Type B pancreatic cell (in vitro differentiated cells): ENCODE measurements around the gene ELFN1. TPM values are rescaled to one million over a fixed set of nuclear protein-coding genes. Genes with fewer than 3 reads are reported as not detected.

Experiments
- DNase-seq: peaks from one replicate; pipeline ENCODE4 v3.0.0; 2021; ENCODE audit warnings: mixed read lengths; ENCODE audit not compliant: unreplicated experiment; ENCODE audit errors: extremely low spot score
- H3K27ac Mint-ChIP-seq: 2 replicates; pipeline ENCODE4 v1.8.0; 2021; ENCODE audit warnings: mild to moderate bottlenecking, mixed read lengths
- H3K27me3 Mint-ChIP-seq: 2 replicates; pipeline ENCODE4 v1.8.0; 2021; ENCODE audit warnings: mixed read lengths
- H3K36me3 Mint-ChIP-seq: 2 replicates; pipeline ENCODE4 v1.8.0; 2021; ENCODE audit warnings: mixed read lengths
- H3K4me1 Mint-ChIP-seq: one replicate; pipeline ENCODE4 v1.8.0; 2021; ENCODE audit warnings: mixed read lengths; ENCODE audit not compliant: unreplicated experiment
- H3K4me3 Mint-ChIP-seq: 2 replicates; pipeline ENCODE4 v1.8.0; 2021; ENCODE audit warnings: mild to moderate bottlenecking, mixed read lengths
- H3K9me3 Mint-ChIP-seq: 2 replicates; pipeline ENCODE4 v1.8.0; 2021; ENCODE audit warnings: mixed read lengths
- total RNA-seq: library from RNA; stranded (reverse); gene quantifications from 2 replicates; pipeline ENCODE4 v1.2.1, GENCODE V29; 2021; ENCODE audit warnings: low replicate concordance
- TF ChIP-seq, protein P1 (sequence below): fragments of 200-600 bp; sonication (generic); conservative IDR thresholded peaks from 2 replicates; pipeline ENCODE4 v1.5.0; 2021; ENCODE audit warnings: antibody characterized with exemption, mild to moderate bottlenecking

Gene ELFN1
- total RNA-seq, 1 donor from 2014 or later, result 5.8 TPM

GRCh38 chr7:1765336-1765735 is 95.3 kb downstream of the ELFN1 start:
- TF ChIP-seq, protein P1, sequence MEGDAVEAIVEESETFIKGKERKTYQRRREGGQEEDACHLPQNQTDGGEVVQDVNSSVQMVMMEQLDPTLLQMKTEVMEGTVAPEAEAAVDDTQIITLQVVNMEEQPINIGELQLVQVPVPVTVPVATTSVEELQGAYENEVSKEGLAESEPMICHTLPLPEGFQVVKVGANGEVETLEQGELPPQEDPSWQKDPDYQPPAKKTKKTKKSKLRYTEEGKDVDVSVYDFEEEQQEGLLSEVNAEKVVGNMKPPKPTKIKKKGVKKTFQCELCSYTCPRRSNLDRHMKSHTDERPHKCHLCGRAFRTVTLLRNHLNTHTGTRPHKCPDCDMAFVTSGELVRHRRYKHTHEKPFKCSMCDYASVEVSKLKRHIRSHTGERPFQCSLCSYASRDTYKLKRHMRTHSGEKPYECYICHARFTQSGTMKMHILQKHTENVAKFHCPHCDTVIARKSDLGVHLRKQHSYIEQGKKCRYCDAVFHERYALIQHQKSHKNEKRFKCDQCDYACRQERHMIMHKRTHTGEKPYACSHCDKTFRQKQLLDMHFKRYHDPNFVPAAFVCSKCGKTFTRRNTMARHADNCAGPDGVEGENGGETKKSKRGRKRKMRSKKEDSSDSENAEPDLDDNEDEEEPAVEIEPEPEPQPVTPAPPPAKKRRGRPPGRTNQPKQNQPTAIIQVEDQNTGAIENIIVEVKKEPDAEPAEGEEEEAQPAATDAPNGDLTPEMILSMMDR, result no peak

GRCh38 chr7:1767524-1767923 is 97.4 kb downstream of the ELFN1 start:
- no peak overlapping the region for H3K27ac Mint-ChIP-seq
- TF ChIP-seq, protein P1, result peak; percentile 32
- H3K4me3 Mint-ChIP-seq, result no peak overlapping the region
- no peaks in the 10 kb centered on the region for H3K9me3 Mint-ChIP-seq
- no peak for DNase-seq
- no peaks in the 10 kb centered on the region for H3K36me3 Mint-ChIP-seq
- no peaks in the 10 kb centered on the region for H3K4me1 Mint-ChIP-seq
- no peaks in the 10 kb centered on the region for H3K27me3 Mint-ChIP-seq

More at GRCh38 chr7:1765336-1765735, 95.3 kb downstream of the ELFN1 start:
- H3K36me3 Mint-ChIP-seq, result no peaks in the 10 kb centered on the region
- DNase-seq, result no peak
- no peak overlapping the region for H3K27ac Mint-ChIP-seq
- H3K27me3 Mint-ChIP-seq, result no peaks in the 10 kb centered on the region
- no peaks in the 10 kb centered on the region for H3K9me3 Mint-ChIP-seq
- no peak overlapping the region for H3K4me3 Mint-ChIP-seq
- H3K4me1 Mint-ChIP-seq, result no peaks in the 10 kb centered on the region

DNA sequence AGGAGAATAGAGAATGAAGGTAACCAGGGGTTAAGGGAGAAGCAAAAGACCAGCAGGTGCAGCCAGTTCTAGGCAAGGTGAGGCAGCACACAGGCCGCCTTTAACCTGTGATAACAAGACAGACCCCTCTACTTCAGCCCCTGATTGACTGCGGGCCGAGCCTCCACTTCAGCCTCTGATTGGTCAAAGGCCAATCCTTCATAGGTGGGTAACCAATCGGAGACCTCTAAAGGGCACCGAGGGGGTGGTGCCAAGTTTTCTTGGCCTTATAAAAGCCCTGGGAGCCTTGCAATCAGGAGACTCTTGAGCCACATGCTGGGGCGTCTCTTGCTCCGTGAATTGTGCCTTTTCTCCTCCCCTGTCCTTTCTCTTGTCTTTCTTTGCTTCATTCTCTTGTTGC is 98.8 kb downstream of the ELFN1 start:
- H3K9me3 Mint-ChIP-seq, result no peaks in the 10 kb centered on the region
- no peak overlapping the region for H3K4me3 Mint-ChIP-seq
- no peaks in the 10 kb centered on the region for H3K36me3 Mint-ChIP-seq
- no peaks in the 10 kb centered on the region for H3K4me1 Mint-ChIP-seq
- TF ChIP-seq, protein P1, result no peak
- DNase-seq, result no peak
- no peak overlapping the region for H3K27ac Mint-ChIP-seq
- H3K27me3 Mint-ChIP-seq, result no peaks in the 10 kb centered on the region

GRCh38 chr7:1769286-1770200 is 99.5 kb downstream of the ELFN1 start:
- Mint-ChIP-seq H3K4me3 (no peak overlapping the region), H3K36me3 (no peaks in the 10 kb centered on the region), H3K27me3 (peaks cover 3% of the 10 kb centered on the region), H3K9me3 (no peaks in the 10 kb centered on the region), H3K27ac (no peak overlapping the region), H3K4me1 (no peaks in the 10 kb centered on the region)
- TF ChIP-seq, protein P1, result no peak
- DNase-seq, result peak; percentile 61

- no peak overlapping the region for H3K27ac Mint-ChIP-seq
- H3K36me3 Mint-ChIP-seq, result no peaks in the 10 kb centered on the region
- peaks cover 4% of the 10 kb centered on the region for H3K9me3 Mint-ChIP-seq
- H3K27me3 Mint-ChIP-seq, result peaks cover 5% of the 10 kb centered on the region
- no peak overlapping the region for H3K4me3 Mint-ChIP-seq
- H3K4me1 Mint-ChIP-seq, result no peaks in the 10 kb centered on the region
- peak; percentile 44 for DNase-seq
- TF ChIP-seq, protein P1, result no peak
These were observed 100.3 kb downstream of the ELFN1 start for GRCh38 chr7:1770331-1770730.
